ENCODE results near the gene HMBS.

GRCh38 chr11:119094816-119095065, 10.1 kb downstream of the HMBS start:
- TF ChIP-seq, protein P1, sequence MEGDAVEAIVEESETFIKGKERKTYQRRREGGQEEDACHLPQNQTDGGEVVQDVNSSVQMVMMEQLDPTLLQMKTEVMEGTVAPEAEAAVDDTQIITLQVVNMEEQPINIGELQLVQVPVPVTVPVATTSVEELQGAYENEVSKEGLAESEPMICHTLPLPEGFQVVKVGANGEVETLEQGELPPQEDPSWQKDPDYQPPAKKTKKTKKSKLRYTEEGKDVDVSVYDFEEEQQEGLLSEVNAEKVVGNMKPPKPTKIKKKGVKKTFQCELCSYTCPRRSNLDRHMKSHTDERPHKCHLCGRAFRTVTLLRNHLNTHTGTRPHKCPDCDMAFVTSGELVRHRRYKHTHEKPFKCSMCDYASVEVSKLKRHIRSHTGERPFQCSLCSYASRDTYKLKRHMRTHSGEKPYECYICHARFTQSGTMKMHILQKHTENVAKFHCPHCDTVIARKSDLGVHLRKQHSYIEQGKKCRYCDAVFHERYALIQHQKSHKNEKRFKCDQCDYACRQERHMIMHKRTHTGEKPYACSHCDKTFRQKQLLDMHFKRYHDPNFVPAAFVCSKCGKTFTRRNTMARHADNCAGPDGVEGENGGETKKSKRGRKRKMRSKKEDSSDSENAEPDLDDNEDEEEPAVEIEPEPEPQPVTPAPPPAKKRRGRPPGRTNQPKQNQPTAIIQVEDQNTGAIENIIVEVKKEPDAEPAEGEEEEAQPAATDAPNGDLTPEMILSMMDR (IDR thresholded peaks at IDR 0.05; ENCODE audit: low read length) = peak; percentile 45
- TF ChIP-seq EZH2 (IDR thresholded peaks at IDR 0.05; ENCODE audit: borderline replicate concordance, low read length) = no peak
